Right renal cortex interstitium (tissue), 3 donors: ENCODE results near the gene SMCR8. TPM values are rescaled to one million over a fixed set of nuclear protein-coding genes. Genes with fewer than 3 reads are reported as not detected.
"Not testable (repeated sequence)": the region's sequence is repeated elsewhere in the genome, so short reads cannot be mapped to it uniquely, and the experiment has no call there.

Source experiments
- DNase-seq, 3 donors: peaks; one replicate each; pipeline ENCODE4 v3.0.0-alpha.2; 2013; ENCODE audit warnings: low read depth in 3 of 3, low spot score in 2 of 3
- polyA plus RNA-seq, 3 donors: library from polyadenylated mRNA; unstranded; fragments of 120-200 nt; gene quantifications; one replicate each; pipeline ENCODE4 v1.2.1, GENCODE V29; 2013; ENCODE audit not compliant: insufficient read length in 3 of 3

The SMCR8 gene
- 10 to 100 TPM; 15.3 to 16.1 (median 15.8) TPM for polyA plus RNA-seq

DNA sequence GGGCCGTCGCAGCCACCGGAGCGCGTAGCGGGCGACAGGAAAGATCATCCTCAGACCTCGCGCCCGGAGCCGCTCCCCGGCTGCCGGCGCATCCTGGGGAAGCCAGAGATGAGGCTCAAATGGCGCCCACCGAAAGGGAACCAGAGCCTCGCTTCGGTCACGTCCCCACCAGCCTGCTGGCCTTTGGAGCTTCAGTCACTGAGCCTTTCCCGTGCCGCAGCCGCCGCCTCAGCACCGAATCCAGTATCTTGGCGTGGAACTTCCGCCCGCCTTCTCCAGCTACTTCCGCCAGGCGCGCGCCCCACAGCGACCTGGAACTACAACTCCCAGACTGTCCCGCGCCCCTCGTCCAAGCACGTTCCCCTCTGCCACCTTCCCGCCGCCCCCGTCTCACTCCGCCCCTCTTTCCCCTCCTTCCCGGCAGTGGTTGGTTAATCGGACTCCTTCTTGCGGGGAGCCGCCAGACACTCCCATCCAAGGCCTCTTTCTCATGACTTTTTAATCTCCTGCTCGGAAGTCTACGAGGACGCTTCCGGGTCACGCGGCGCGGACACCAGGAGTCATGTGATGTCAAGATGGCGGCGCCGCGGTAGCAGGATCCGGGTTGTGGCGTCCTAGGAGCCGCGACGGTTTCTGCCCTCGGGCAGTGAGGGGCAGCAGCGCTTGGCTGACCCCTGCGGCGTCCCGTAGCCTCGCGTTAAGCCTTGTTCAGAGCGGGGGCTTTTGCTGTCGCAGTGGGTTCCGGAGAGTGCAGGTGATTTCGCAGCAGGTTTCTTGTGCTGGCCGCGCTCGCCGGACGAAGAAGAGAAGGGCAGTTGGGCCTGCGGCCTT lies at the start of gene SMCR8, which contains the start of gene TOP3A:
Gene SMCR8, plus strand, starts transcription at position 563 of the 831 bp plus-strand sequence. CDS start 497 bp downstream, outside the sequence.
Gene TOP3A, minus strand, starts transcription at position 264 of the 831 bp plus-strand sequence. Its CDS starts 216 bp downstream, at position 48.
- peak; percentile 85 to 93 (median 93) for DNase-seq

DNA sequence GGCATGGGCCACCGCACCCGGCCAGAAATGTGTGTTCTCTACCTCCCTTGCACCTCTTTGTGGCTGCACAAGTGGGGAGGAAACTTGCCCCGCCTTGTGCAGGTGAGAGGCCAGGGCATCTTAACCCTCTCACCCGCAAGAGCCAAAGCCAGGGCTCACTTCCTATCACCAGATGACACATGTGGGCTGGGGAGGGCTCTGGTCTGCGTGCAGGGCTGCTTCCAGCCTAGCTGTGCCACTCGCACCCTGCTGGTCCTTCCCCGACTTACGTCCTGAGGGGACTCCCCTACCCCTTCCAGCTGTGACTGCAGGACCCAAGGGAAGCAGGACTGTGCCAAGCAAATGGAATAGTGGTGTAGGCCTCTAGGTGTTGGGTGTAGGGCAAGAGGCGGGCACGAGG lies 47.7 kb upstream of the SMCR8 start:
- no peak for DNase-seq

DNA sequence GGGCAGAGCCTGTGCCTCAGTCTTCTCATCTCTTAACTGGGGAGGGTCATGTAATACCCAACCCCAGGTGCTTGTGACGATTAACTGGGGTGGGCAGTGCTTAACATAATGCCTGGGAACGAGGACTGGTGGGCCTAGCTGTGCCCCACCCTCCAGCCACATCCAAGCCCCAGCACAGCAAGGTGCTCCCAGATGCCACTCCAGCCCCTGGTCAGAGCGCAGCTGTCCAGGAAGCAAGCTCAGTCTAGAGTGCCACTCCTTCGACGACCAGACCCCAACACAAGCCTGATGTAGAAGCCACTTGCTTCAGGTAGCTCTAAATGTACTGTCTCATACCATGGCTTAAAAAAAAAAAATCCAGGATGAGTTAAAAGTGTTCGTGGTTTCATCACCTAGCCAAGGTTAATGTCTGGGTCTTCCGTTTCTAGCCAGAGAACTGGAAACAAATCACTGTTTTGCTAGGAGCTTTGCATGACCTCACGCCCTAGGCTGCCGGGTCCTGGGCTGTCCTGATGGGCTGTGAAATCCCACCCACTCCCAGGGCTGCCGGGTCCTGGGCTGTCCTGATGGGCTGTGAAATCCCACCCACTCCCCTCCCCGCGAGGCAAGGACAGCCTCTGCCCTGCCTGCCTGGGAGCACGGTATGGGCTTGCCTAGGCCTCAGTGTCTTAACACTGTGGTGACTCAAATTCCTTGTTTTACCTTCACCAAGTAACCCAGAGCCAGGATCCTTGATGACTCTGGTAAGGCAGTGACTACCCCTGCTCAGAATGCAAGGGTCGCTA lies 47.0 kb upstream of the SMCR8 start:
- DNase-seq = no peak

DNA sequence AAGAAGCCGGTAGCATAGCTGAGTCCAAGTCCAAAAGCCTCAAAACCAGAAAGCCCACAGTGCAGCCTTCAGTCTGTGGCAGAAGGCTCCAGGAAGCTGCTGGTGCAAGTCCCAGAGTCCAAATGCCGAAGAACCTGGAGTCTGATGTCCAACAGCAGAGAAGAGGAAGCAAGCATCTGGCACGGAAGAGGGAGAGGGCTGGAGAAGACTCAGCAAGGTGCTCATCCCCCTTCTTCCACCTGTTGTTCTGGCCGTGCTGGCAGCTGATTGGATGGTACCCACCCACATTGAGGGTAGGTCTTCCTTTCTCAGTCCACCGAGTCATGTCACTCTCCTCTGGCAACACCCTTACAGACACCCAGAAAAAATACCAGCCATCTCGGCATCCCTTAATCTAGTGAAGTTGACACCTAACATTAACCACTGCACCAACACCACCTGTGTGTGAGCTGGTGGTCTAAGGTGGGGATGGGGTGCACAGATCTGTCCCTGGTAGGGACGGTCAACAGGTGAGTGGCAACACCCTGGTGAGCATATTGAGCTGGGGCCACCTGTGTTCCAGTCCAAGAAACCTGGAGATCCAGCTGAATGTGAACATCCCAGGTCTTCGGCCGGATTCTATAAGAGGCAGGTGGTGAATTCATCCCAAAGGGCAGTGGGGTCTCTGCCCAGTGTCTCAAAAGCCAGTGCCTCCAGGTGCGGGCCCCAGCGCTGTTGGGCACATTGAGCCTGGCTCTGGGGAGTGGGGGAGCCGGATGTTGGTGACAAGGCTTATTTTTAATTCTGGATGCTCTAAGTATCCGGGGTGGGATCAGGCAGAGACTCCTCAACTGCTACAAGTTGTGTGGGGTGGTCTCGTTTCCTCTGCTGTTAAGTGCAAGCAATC lies 44.8 kb upstream of the SMCR8 start:
- DNase-seq = no peak

GRCh38 chr17:18277076-18277475 lies 38.0 kb upstream of the SMCR8 start:
- no peak for DNase-seq

DNA sequence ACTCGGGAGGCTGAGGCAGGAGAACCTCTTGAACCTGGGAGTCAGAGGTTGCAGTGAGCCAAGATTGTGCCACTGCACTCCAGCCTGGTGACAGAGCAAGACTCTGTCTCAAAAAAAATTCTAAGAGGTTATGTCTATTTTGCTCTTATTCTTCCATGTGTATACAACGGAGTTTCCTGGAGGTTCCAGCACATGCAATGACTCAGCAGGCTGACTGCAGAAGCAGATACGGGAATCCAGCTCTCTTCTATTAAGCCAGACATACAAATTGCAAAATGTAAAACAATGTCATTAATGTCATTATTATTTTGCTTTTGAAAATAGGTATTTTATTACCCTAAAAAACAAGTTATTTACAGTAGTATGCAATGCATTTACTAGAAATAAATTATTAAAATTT lies 36.2 kb upstream of the SMCR8 start:
- no peak for DNase-seq

DNA sequence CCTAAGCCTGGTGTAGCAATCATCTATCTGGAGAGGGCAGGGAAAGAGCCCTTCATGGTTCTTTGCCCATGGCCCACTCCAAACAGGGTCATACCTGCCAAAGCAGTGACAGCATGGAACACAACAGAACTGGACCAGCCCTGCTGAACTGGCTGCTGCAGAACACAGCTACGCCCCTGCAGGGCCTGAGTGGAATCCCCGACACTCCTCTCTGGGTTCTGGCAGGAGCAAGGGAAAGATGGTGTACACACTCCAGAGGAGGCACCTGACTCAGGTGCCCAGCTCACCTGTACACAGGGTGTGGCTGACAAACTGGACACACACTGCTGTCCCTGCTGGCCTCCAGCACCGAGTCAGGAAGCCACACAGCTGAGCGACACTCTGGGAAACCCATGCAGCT lies 34.8 kb upstream of the SMCR8 start:
- no peak for DNase-seq

- DNase-seq = no peak
Measured at GRCh38 chr17:18280766-18281371, 34.2 kb upstream of the SMCR8 start.

DNA sequence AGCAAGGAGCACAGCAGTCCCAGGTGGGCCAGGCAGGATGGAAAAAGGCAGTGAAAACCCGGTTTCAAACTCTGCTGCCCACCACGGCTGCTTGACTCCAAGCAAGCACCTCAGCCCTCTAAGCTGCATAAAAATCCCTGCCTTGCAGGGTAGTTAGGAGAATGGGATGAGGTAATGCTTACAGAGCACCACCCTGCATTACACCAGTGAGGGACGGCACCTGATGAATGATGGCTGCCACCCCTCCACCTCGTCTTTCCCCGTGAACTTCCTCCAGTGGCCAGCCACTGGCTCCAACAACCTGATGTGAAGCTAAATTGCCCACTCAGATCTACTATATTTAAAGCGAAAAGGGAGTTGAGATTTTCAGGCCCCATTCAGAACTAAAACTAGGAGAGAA lies 33.3 kb upstream of the SMCR8 start:
- DNase-seq = no peak

DNA sequence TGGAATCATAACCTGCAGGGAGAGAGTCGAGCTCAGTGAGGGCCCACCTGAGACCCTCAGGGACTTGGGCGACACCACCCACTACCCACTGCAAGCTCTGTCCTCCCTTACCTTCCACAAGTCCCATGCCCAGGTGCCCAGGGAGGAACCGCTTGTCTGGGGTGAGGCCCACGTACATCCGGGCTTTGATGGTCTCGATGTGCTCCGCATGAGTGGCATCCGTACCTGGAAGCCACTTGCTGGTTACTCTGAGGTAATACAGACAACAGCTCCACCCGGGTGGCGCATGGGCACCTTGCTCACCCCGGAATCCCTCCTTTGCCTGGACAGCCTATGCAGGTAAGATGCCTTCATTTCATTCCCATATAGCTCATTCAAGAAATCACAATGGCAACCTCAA lies 29.8 kb upstream of the SMCR8 start:
- no peak for DNase-seq

DNA sequence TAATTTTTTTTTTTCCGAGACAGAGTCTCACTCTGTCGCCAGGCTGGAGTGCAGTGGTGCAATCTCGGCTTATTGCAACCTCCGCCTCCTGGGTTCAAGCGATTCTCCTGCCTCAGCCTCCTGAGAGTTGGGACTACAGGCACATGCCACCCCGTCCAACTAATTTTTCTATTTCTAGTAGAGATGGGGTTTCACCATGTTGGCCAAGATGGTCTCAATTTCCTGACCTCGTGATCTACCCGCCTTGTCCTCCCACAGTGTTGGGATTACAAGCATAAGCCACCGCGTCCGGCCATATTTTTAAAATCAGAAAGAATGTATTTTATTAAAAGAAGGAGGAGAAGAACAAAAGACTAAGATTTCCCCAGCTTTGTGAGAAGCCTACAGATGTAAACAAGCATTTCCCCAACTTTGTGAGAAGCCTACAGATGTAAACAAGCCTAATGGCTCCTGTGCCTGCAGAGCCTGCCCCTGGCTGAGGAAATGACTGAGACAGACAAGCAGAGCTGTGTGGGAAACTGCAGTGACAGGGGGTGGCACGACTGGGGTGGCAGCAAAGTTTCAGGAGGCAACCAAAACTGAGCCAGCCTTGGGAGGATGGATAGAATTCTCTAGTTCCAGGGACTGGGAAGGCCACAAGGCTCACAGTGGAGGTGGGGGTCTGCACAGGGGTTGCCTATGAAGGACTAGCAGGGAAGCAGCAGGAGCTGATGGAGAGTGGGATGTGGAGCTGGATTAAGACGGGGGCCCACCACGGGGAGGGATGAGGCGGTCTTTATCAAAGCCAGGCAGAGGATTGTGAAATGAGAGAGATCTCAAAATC lies 23.2 kb upstream of the SMCR8 start:
- no peak for DNase-seq

DNA sequence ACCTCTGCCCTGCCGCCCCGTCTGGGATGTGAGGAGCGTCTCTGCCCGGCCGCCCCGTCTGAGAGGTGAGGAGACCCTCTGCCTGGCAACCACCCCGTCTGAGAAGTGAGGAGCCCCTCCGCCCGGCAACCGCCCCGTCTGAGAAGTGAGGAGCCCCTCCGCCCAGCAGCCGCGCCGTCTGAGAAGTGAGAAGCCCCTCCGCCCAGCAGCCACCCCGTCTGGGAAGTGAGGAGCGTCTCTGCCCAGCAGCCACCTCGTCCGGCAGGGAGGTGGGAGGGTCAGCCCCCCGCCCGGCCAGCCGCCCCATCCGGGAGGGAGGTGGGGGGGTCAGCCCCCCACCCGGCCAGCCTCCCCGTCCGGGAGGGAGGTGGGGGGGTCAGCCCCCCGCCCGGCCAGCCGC lies 17.0 kb upstream of the SMCR8 start:
- not testable (repeated sequence) for DNase-seq

DNA sequence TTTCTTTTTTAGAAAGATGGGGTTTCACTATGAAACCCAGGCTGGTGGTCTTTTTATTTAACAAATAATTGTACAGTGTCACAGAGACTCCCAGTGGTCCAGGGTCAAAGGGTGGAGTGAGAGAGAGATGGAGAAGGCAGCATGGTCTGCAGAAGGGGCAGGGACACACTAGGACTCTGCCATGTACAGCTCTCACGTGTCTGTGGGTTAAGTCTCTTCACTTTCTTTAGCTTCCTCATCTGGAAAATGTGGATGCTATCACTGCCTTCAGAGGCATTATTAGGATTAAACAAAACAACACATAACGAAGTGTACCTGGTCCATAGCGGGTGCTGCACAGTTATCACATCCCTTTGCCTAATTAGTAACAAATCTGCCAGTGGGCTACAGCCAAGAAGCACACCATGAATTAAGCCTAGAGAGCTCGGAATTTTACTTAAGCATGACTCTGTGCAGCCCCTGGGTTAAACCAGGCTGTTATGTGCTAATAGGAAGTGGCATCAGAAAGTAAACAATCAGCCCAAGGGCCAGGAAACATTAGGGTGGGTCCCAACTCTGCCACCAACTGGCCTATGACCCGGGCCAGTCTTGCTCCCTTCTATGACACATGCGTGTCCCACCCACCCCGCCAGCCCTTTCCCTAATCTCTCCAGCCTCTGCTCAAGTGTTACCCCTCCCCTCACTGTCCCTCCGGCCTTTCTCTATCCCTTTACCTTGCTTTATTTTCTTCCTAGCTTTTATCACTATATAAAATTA lies 14.2 kb upstream of the SMCR8 start:
- DNase-seq = no peak

DNA sequence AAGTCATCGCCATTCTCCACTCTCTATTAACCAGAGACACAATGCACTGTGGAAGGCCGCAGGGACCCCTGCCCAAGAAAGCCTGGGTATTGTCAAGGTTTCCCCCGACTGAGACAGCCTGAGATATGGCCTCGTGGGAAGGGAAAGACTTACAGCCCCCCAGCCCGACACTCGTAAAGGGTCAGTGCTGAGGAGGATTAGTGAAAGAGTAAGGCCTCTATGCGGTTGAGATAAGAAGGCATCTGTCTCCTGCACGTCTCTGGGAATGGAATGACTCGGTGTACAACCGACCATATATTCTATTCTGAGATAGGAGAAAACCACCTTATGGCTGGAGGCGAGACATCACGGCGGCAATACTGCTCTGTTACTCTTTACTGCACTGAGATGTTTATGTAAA lies 11.9 kb upstream of the SMCR8 start:
- DNase-seq = not testable (repeated sequence)

GRCh38 chr17:18309202-18309601 lies 5.9 kb upstream of the SMCR8 start:
- no peak for DNase-seq

GRCh38 chr17:18314059-18314730 lies 898 bp upstream of the SMCR8 start:
- peak in 2 of 3 donors; percentile 8 to 9 for DNase-seq

- DNase-seq = no peak
Measured at GRCh38 chr17:18315562-18315922, 449 bp downstream of the SMCR8 start.

DNA sequence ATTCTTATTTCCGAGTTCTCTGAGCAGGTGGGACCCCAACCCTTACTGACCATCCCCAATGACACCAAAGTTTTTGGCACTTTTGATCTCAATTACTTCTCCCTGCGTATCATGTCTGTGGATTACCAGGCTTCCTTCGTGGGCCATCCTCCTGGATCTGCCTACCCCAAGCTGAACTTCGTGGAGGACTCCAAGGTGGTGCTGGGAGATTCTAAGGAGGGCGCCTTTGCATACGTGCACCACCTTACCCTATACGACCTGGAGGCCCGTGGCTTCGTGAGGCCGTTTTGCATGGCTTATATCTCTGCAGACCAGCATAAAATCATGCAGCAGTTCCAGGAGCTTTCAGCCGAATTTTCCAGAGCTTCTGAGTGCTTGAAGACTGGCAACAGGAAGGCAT lies 868 bp downstream of the SMCR8 start:
- no peak for DNase-seq
